ENCODE measurements around the gene TMEM252. TPM values are rescaled to one million over a fixed set of nuclear protein-coding genes. Genes with fewer than 3 reads are reported as not detected.

Gene TMEM252
- polyA plus RNA-seq, 1 donor (not counting 4 experiments of a cell fraction or from before 2014, with no cell fraction given), result not detected

DNA sequence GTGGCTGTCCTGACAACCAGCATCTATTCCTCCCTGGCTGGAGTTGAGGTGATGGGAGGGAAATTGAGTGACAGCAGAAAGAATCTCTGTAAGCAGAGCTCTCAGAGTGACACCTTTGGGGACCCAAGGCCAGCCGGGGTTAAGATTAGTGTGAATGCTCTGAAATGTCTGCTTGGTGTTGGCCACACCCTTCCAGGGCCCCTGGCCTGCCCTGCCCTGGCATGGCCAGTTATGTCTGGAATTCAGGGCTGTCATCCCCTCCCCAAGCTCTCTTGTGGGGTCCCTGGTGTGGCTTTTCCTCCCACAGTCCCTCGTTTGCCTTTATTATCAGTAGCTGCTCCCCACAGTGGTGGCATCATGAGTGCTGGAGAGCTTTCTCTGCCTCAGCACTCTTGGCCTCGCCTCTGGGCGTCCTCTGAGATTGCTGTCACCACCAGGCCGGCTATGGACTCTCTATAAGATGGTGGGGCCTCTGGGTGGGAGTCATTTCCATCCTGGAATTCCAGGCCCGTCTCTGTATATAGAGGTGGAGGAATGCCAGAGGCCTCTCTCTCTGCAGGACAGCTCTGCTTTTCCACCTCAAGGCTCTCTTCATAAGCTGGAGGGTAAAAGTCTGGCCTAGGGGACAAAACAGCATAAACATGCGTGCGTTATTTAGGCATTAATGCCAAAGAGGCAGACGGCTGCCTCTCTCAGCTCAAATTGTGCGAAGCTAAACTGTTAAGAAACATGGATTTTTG is 3.6 kb downstream of the TMEM252 start:
- Histone ChIP-seq H4K20me1 (ENCODE audit: control insufficient read depth, extremely low read depth, insufficient read depth, low read length) (no peaks in the 10 kb centered on the region), H3K27ac (ENCODE audit: control insufficient read depth, insufficient read depth, low read length) (no peak overlapping the region), H3K4me1 (ENCODE audit: control insufficient read depth, extremely low read depth, insufficient read depth, low read length) (no peaks in the 10 kb centered on the region), H3K9me3 (ENCODE audit: control insufficient read depth, low read depth, low read length) (no peaks in the 10 kb centered on the region), H3K9ac (ENCODE audit: control insufficient read depth, extremely low read depth, insufficient read depth, low read length) (no peak overlapping the region), H3K4me3 (ENCODE audit: control insufficient read depth in 2 of 3, extremely low read depth in 1 of 3, insufficient read depth in 2 of 3, low read depth in 1 of 3, low read length in 3 of 3) (no peak overlapping the region), H3K9me1 (ENCODE audit: control insufficient read depth, extremely low read depth, insufficient read depth, low read length) (no peaks in the 10 kb centered on the region), H3K27me3 (ENCODE audit: control insufficient read depth, extremely low read depth, insufficient read depth, low read length) (no peaks in the 10 kb centered on the region), H3K4me2 (ENCODE audit: control insufficient read depth, extremely low read depth, insufficient read depth, low read depth, low read length) (no peak overlapping the region), H3K36me3 (ENCODE audit: control insufficient read depth in 2 of 2, extremely low read depth in 1 of 2, insufficient read depth in 2 of 2, low read length in 2 of 2) (no peaks in the 10 kb centered on the region), H3K79me2 (ENCODE audit: control insufficient read depth, insufficient read depth, low read length) (no peaks in the 10 kb centered on the region), H2AFZ (ENCODE audit: control insufficient read depth, low read length) (no peak overlapping the region)
- FAIRE-seq (no peak), DNase-seq (ENCODE audit: low read depth, low spot score) (no peak)
- no peak for TF ChIP-seq EZH2 (IDR thresholded peaks at IDR 0.05; ENCODE audit: low read length)
- TF ChIP-seq, protein P1, sequence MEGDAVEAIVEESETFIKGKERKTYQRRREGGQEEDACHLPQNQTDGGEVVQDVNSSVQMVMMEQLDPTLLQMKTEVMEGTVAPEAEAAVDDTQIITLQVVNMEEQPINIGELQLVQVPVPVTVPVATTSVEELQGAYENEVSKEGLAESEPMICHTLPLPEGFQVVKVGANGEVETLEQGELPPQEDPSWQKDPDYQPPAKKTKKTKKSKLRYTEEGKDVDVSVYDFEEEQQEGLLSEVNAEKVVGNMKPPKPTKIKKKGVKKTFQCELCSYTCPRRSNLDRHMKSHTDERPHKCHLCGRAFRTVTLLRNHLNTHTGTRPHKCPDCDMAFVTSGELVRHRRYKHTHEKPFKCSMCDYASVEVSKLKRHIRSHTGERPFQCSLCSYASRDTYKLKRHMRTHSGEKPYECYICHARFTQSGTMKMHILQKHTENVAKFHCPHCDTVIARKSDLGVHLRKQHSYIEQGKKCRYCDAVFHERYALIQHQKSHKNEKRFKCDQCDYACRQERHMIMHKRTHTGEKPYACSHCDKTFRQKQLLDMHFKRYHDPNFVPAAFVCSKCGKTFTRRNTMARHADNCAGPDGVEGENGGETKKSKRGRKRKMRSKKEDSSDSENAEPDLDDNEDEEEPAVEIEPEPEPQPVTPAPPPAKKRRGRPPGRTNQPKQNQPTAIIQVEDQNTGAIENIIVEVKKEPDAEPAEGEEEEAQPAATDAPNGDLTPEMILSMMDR (optimal IDR thresholded peaks at IDR 0.05 in 1 of 3, IDR thresholded peaks at IDR 0.05 in 1 of 3, conservative IDR thresholded peaks at IDR 0.05 in 1 of 3; ENCODE audit: extremely low read depth in 1 of 3, insufficient read depth in 2 of 3, low read length in 3 of 3), result no peak
- dilution Hi-C loops (cut with MboI; ENCODE audit: extremely low pct_ligation_motif_present, low sequenced_read_pairs), result no loop called here

DNA sequence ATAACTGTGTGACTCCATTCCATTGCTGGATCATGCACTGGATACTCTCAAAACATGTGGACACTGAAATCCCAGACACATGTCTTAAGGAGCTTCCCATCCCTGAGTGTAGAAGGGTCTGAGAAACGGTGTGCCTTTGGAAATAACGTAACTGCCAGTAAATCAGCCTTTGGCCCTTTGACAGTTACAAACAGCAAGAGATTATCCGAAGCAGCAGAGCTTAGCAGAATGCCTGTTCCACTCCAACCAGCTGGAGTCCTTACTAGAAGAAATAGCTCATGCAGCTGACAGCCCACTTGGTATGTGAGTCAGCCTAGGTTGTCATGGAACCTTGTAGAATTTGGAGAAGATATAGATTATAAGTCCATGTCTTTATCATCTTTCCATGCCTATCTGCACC is 7.0 kb downstream of the TMEM252 start:
- Histone ChIP-seq H2AFZ (ENCODE audit: control insufficient read depth, low read length) (no peak overlapping the region), H3K27ac (ENCODE audit: control insufficient read depth, insufficient read depth, low read length) (no peak overlapping the region), H3K9ac (ENCODE audit: control insufficient read depth, extremely low read depth, insufficient read depth, low read length) (no peak overlapping the region), H3K27me3 (ENCODE audit: control insufficient read depth, extremely low read depth, insufficient read depth, low read length) (no peaks in the 10 kb centered on the region), H3K36me3 (ENCODE audit: control insufficient read depth in 2 of 2, extremely low read depth in 1 of 2, insufficient read depth in 2 of 2, low read length in 2 of 2) (no peaks in the 10 kb centered on the region), H3K4me2 (ENCODE audit: control insufficient read depth, extremely low read depth, insufficient read depth, low read depth, low read length) (no peak overlapping the region), H3K9me3 (ENCODE audit: control insufficient read depth, low read depth, low read length) (no peaks in the 10 kb centered on the region), H3K9me1 (ENCODE audit: control insufficient read depth, extremely low read depth, insufficient read depth, low read length) (no peaks in the 10 kb centered on the region), H3K4me1 (ENCODE audit: control insufficient read depth, extremely low read depth, insufficient read depth, low read length) (no peaks in the 10 kb centered on the region), H4K20me1 (ENCODE audit: control insufficient read depth, extremely low read depth, insufficient read depth, low read length) (no peaks in the 10 kb centered on the region), H3K79me2 (ENCODE audit: control insufficient read depth, insufficient read depth, low read length) (no peaks in the 10 kb centered on the region), H3K4me3 (ENCODE audit: control insufficient read depth in 2 of 3, extremely low read depth in 1 of 3, insufficient read depth in 2 of 3, low read depth in 1 of 3, low read length in 3 of 3) (no peak overlapping the region)
- no peak for DNase-seq (ENCODE audit: low read depth, low spot score)
- dilution Hi-C loops (cut with MboI; ENCODE audit: extremely low pct_ligation_motif_present, low sequenced_read_pairs), result no loop called here
- FAIRE-seq, result no peak
- TF ChIP-seq, protein P1 (optimal IDR thresholded peaks at IDR 0.05 in 1 of 3, IDR thresholded peaks at IDR 0.05 in 1 of 3, conservative IDR thresholded peaks at IDR 0.05 in 1 of 3; ENCODE audit: extremely low read depth in 1 of 3, insufficient read depth in 2 of 3, low read length in 3 of 3), result no peak
- no peak for TF ChIP-seq EZH2 (IDR thresholded peaks at IDR 0.05; ENCODE audit: low read length)
